ENCODE results near the gene PPP1R14D.

The PPP1R14D gene

GRCh38 chr15:40854161-40854560 lies 25.7 kb upstream of the PPP1R14D start:
- no peak for DNase-seq
- in situ Hi-C loops (cut with MboI; ENCODE audit: low pct_unique_long_range_greater_than_20kb, low sequenced_read_pairs), result no loop called here

- in situ Hi-C loops (cut with MboI; ENCODE audit: low pct_unique_long_range_greater_than_20kb, low sequenced_read_pairs), result no loop called here
- no peak for DNase-seq
These were observed 24.9 kb upstream of the PPP1R14D start for GRCh38 chr15:40853241-40853890.

GRCh38 chr15:40852529-40852928 lies 24.0 kb upstream of the PPP1R14D start:
- no peak for DNase-seq
- in situ Hi-C loops (cut with MboI; ENCODE audit: low pct_unique_long_range_greater_than_20kb, low sequenced_read_pairs), result no loop called here

DNA sequence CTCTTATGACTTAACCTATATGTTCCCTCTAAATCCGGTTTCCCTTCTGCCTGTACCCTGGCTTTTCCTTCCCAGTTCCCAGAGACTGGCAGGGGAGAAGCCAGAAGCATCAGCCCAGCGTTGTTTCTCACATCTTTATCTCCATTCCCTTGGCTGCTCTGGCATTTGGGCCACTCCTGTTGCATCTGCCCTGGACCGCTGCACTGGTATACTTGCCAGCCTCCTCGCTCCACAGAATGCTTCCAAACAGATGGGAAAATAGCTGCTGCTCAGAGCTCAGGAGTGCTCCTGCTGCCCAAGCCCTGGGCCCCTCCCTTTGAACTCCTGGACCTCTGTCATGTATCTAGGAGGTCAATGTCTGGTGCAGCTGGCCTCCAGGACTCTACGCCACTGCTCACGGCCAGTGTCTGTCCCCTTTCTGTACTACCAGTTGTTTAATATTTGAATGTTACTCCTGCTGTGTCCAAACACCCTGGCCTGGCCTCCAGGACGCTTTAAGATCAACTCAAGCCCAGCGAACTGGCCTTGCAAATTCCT lies 22.1 kb upstream of the PPP1R14D start:
- DNase-seq, result no peak
- in situ Hi-C loops (cut with MboI; ENCODE audit: low pct_unique_long_range_greater_than_20kb, low sequenced_read_pairs), result no loop called here

DNA sequence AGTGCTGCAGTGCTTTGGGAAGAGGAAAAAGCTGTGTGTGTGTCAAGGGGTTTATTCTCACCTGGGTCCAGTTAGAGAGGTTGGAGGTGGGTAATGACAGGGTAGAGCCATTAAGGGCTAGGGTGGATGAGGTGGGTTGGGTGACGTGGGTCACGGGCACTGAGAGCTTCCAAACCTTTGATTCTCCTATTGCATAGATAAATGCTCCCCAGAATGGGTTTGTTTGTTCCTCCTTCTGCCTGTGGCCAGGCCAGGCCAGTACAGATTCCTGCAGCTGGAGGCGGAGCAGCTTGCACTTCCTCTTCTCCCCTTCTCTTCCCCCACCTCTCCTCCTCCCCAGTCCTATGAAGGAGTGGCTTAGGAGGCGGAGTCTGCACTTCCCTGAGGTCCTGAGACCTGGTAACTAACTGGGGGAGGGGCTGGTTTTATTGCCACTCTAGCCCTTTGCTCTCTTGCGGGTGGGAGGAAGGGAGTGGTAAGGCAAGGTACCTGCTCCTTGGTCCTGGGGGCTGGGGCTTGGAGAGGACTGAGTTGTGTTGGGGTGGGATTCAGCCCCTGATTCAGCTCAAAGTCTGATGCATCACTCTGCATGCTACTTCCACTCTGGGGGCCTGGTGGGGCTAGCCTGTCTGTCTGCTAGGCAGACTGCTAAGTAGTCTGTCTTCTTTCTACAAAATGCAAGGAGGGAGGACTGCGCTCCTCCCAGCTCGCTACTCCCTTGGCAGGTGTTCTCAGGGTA lies 18.9 kb upstream of the PPP1R14D start:
- in situ Hi-C loops (cut with MboI; ENCODE audit: low pct_unique_long_range_greater_than_20kb, low sequenced_read_pairs), result no loop called here
- peak; percentile 97 for DNase-seq

DNA sequence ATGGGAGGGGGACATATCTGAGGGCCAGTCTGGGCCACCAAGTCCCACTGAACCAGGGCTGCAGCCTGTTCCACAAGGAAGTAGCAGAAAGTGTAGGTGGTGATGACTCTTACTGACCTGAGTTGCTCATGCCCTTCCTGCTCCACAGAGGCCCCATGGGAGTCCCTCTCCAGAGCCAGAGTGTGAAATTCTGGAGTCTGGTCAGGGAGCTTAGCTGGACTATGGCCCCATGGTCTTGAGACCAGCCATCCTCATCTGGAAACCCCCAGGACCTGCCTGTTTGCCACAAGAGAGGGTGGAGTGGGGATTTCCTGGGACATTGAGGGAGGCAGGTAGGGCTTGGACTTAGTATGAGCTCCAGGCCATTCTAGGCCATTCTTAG lies 18.3 kb upstream of the PPP1R14D start:
- no peak for DNase-seq
- in situ Hi-C loops (cut with MboI; ENCODE audit: low pct_unique_long_range_greater_than_20kb, low sequenced_read_pairs), result no loop called here

GRCh38 chr15:40845511-40846284 lies 17.2 kb upstream of the PPP1R14D start:
- DNase-seq, result no peak
- in situ Hi-C loops (cut with MboI; ENCODE audit: low pct_unique_long_range_greater_than_20kb, low sequenced_read_pairs), result no loop called here

- in situ Hi-C loops (cut with MboI; ENCODE audit: low pct_unique_long_range_greater_than_20kb, low sequenced_read_pairs), result no loop called here
- DNase-seq, result no peak
These were observed 16.5 kb upstream of the PPP1R14D start for GRCh38 chr15:40845036-40845435.

GRCh38 chr15:40844696-40845030 lies 16.2 kb upstream of the PPP1R14D start:
- peak; percentile 67 for DNase-seq
- in situ Hi-C loops (cut with MboI; ENCODE audit: low pct_unique_long_range_greater_than_20kb, low sequenced_read_pairs), result no loop called here

GRCh38 chr15:40843885-40844695 lies 15.6 kb upstream of the PPP1R14D start, which contains the start of gene SPINT1:
Gene SPINT1, plus strand, starts transcription at chr15:40844048. Its CDS starts 507 bp downstream, at chr15:40844555.
- in situ Hi-C loops (cut with MboI; ENCODE audit: low pct_unique_long_range_greater_than_20kb, low sequenced_read_pairs), result no loop called here
- DNase-seq, result peak; percentile 14

DNA sequence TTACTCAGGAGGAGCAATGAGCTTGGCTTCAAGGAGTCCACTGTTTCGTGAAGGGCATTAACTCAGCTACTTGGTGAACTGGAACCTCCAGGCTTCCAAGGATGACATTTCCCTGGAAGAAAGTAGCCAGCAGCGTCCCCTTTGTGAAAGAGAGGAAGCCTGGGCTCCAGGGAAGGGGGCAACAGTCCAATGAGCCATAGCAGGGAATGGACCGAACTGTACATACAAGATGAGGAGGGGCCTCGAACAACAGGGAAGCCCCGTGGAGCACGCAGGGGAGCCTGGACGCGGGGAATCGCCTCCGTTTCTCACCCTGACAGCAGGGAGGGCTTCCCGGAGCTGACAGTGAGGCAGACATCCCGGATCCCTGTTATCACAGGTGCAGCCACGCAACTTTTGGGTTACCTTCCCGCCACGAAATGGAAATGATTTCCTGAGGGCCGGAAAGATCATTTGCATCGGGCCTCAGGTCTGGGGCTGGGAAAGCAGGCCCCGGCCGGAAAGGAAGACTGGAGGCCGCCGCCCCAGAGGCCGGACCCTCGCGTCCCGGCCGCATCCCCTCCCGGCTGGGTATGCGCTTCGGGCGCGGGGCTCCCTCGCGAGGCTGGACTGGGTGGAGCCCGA lies 14.9 kb upstream of the PPP1R14D start:
- no peak for DNase-seq
- in situ Hi-C loops (cut with MboI; ENCODE audit: low pct_unique_long_range_greater_than_20kb, low sequenced_read_pairs), result no loop called here

DNA sequence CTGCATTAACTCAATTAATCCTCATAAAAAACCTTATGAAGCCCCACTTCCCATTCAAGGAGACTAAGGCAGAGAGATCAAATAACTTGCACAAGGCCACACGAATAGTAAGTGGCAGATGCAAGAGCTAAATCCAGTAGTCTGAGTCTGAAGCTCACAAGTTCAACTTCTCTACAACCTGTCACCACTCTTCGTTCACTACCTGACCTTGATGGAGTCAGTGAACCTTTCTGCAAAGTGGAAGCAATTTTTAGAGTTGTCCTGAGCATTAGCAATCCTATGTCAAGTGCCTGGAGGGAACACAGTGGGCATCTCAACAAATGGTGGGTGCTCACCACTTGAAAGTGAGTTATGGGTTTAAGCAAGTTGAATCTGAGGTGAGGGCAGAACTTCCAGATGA lies 13.2 kb upstream of the PPP1R14D start:
- in situ Hi-C loops (cut with MboI; ENCODE audit: low pct_unique_long_range_greater_than_20kb, low sequenced_read_pairs), result no loop called here
- DNase-seq, result no peak

GRCh38 chr15:40838756-40839155 lies 10.2 kb upstream of the PPP1R14D start:
- in situ Hi-C loops (cut with MboI; ENCODE audit: low pct_unique_long_range_greater_than_20kb, low sequenced_read_pairs), result no loop called here
- no peak for DNase-seq

DNA sequence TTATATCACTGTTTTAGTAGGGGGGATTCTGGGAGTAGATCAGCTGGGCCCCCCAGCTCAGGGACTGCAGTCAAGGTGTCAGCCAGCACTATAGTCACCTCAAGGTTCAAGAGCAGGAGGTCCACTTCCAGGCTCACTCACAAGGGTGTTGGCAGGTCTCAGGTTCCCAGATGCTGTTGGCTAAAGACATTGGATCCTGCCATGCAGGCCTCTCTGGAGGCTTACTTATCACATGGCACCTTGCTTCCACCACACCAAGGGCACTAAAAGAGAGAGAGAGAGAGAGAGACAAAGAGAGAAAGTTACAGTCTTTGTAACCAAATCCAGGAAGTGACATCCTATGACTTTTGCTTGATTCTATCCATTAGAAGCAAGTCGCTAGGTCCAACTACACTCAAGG lies 7.5 kb upstream of the PPP1R14D start:
- DNase-seq, result no peak
- in situ Hi-C loops (cut with MboI; ENCODE audit: low pct_unique_long_range_greater_than_20kb, low sequenced_read_pairs), result no loop called here

- in situ Hi-C loops (cut with MboI; ENCODE audit: low pct_unique_long_range_greater_than_20kb, low sequenced_read_pairs), result no loop called here
- no peak for DNase-seq
These were observed 4.4 kb upstream of the PPP1R14D start for GRCh38 chr15:40832903-40833302.

DNA sequence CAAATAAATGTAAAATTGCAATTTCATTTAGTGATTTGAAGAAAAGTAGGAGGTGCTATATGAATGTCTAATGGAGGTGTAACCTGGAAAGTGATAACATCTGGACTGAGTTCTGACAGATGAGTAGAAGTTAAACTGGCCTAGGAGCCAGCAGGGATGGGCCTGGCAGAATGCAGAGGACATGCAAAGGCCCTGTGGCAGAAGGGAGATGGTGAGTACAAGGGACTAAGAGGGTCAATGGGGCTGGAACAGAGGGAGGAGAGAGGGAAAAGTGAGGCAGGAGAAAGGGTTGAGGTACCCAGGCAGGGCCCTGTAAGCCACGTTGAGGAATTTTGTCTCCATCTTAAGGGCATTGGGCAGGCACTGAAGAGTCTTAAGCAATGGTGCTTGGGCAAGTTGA lies 3.4 kb upstream of the PPP1R14D start:
- no peak for DNase-seq
- in situ Hi-C loops (cut with MboI; ENCODE audit: low pct_unique_long_range_greater_than_20kb, low sequenced_read_pairs), result no loop called here

GRCh38 chr15:40830884-40831283 lies 2.4 kb upstream of the PPP1R14D start:
- no peak for DNase-seq
- in situ Hi-C loops (cut with MboI; ENCODE audit: low pct_unique_long_range_greater_than_20kb, low sequenced_read_pairs), result no loop called here

GRCh38 chr15:40829115-40829514 lies 607 bp upstream of the PPP1R14D start:
- in situ Hi-C loops (cut with MboI; ENCODE audit: low pct_unique_long_range_greater_than_20kb, low sequenced_read_pairs), result no loop called here
- no peak for DNase-seq
